HCT116 (cell line): ENCODE results near the gene HOXD8. TPM values are rescaled to one million over a fixed set of nuclear protein-coding genes. Genes with fewer than 3 reads are reported as not detected.

Experiments
- ATAC-seq: fragments of 200-7000 bp; cut with Tn5 transposase; 2 replicates; pipeline ENCODE4 v1.9.1; 2020; ENCODE audit warnings: mild to moderate bottlenecking, moderate library complexity
- BruUV-seq: library from RNA; stranded (reverse); fragments of 400-500 nt; replicated peaks from 2 replicates; lab custom pipeline; 2021; lab: Mats Ljungman, UMichigan
- CTCF ChIA-PET: fragments of 300-600 bp; sonication (Branson Sonifier 250); formaldehyde crosslinking; loops from one replicate; lab custom pipeline; 2021; ENCODE audit warnings: antibody characterized with exemption; lab: Charles Lee
- POLR2A ChIA-PET: fragments of 300-600, 350-600 bp; sonication (Branson Sonifier 250); formaldehyde crosslinking; loops from one replicate; lab custom pipeline; 2021; ENCODE audit warnings: antibody characterized with exemption; lab: Charles Lee
- RAD21 ChIA-PET, 2 experiments: fragments of 300-600 bp; sonication (Branson Sonifier 250); formaldehyde crosslinking; loops; one replicate each; lab custom pipeline; 2023; ENCODE audit warnings: low total read pairs in 2 of 2; ENCODE audit not compliant: uncharacterized antibody in 2 of 2, unreplicated experiment in 2 of 2, low non-redundant PET in 1 of 2; lab: Charles Lee
- DNase-seq: peaks from one replicate; pipeline ENCODE4 v3.0.0-alpha.2; 2010; ENCODE audit warnings: low read depth, low spot score
- H2AFZ ChIP-seq: fragments of 200-600 bp; shearing (Covaris generic), sonication (generic); 2 replicates; pipeline ENCODE4 v1.6.1; 2017; ENCODE audit warnings: low read depth, mixed run types, mixed read lengths, antibody characterized with exemption, low read length; ENCODE audit not compliant: poor library complexity, severe bottlenecking
- H3K27ac ChIP-seq: 2 replicates; pipeline ENCODE4 v1.5.1; 2012; ENCODE audit warnings: low read depth, low read length
- H3K27me3 ChIP-seq: fragments of 200-600 bp; sonication (generic); 2 replicates; pipeline ENCODE4 v1.6.1; 2016; ENCODE audit warnings: mixed run types, low read length, mixed read lengths; ENCODE audit not compliant: insufficient read depth
- H3K36me3 ChIP-seq, 2 experiments: fragments of 200-500 bp in 1 of 2; fragments of 200-600 bp in 1 of 2; sonication (Bioruptor generic) in 1 of 2; sonication (generic) in 1 of 2; 2 replicates each; pipeline versions ENCODE4 v1.5.1 to v1.6.1; 2014 to 2016; ENCODE audit warnings: low read length in 2 of 2, inconsistent platforms in 1 of 2, mixed read lengths in 1 of 2, mixed run types in 1 of 2; ENCODE audit not compliant: insufficient read depth in 2 of 2, control insufficient read depth in 1 of 2
- H3K4me1 ChIP-seq, 2 experiments: fragments of 200-600 bp in 1 of 2; sonication (generic) in 1 of 2; 2 replicates each; pipeline versions ENCODE4 v1.5.1 to v1.6.1; 2012 to 2017; ENCODE audit warnings: low read length in 2 of 2, inconsistent platforms in 1 of 2, mild to moderate bottlenecking in 1 of 2, mixed read lengths in 1 of 2, mixed run types in 1 of 2, moderate library complexity in 1 of 2; ENCODE audit not compliant: insufficient read depth in 2 of 2, control insufficient read depth in 1 of 2
- H3K4me2 ChIP-seq: fragments of 200-600 bp; sonication (generic); 2 replicates; pipeline ENCODE4 v1.6.1; 2017; ENCODE audit warnings: mixed run types, low read length, mixed read lengths
- H3K4me3 ChIP-seq, 2 experiments: fragments of 200-600 bp in 1 of 2; sonication (generic) in 1 of 2; replicated peaks in 1 of 2; 2 replicates each; pipeline ENCODE4 v1.5.1; 2011 to 2016; ENCODE audit warnings: low read length in 2 of 2, control low read depth in 1 of 2, low read depth in 1 of 2, mild to moderate bottlenecking in 1 of 2, mixed read lengths in 1 of 2, mixed run types in 1 of 2
- H3K79me2 ChIP-seq: fragments of 200-600 bp; sonication (generic); 2 replicates; pipeline ENCODE4 v1.6.1; 2017; ENCODE audit warnings: mild to moderate bottlenecking, mixed run types, low read length, moderate library complexity, mixed read lengths; ENCODE audit not compliant: insufficient read depth
- H3K9ac ChIP-seq: fragments of 200-600 bp; sonication (generic); 2 replicates; pipeline ENCODE4 v1.6.1; 2016; ENCODE audit warnings: low read length, mixed read lengths
- H3K9me2 ChIP-seq: fragments of 200-600 bp; sonication (generic), shearing (Covaris generic); 2 replicates; pipeline ENCODE4 v1.6.1; 2017; ENCODE audit warnings: mixed run types, mild to moderate bottlenecking, moderate library complexity; ENCODE audit not compliant: insufficient read depth
- H3K9me3 ChIP-seq, 2 experiments: fragments of 200-500 bp in 1 of 2; fragments of 200-600 bp in 1 of 2; sonication (Bioruptor generic) in 1 of 2; sonication (generic) in 1 of 2; 2 replicates each; pipeline ENCODE4 v1.6.1; 2014 to 2017; ENCODE audit warnings: low read length in 2 of 2, mixed read lengths in 2 of 2, inconsistent platforms in 1 of 2, low read depth in 1 of 2, mild to moderate bottlenecking in 1 of 2, mixed run types in 1 of 2, moderate library complexity in 1 of 2; ENCODE audit not compliant: control insufficient read depth in 1 of 2, insufficient read depth in 1 of 2
- H4K20me1 ChIP-seq: fragments of 200-600 bp; sonication (generic), shearing (Covaris generic); 2 replicates; pipeline ENCODE4 v1.6.1; 2017; ENCODE audit warnings: mixed run types, mild to moderate bottlenecking, moderate library complexity; ENCODE audit not compliant: insufficient read depth
- CBX3 ChIP-seq: IDR thresholded peaks from 2 replicates; pipeline ENCODE4 v1.6.1; 2012; ENCODE audit warnings: low read depth
- CEBPB ChIP-seq: IDR thresholded peaks from 2 replicates; pipeline ENCODE4 v1.6.1; 2012; ENCODE audit warnings: low read depth
- EGR1 ChIP-seq: IDR thresholded peaks from 2 replicates; pipeline ENCODE4 v1.6.1; 2012; ENCODE audit warnings: low read depth
- ELF1 ChIP-seq: IDR thresholded peaks from 2 replicates; pipeline ENCODE4 v1.6.1; 2012; ENCODE audit warnings: low read depth, borderline replicate concordance
- EZH2 ChIP-seq: fragments of 200-600 bp; sonication (generic); IDR thresholded peaks from 2 replicates; pipeline ENCODE4 v1.6.1; 2017; ENCODE audit warnings: antibody characterized with exemption, mixed run types
- FOSL1 ChIP-seq: IDR thresholded peaks from 2 replicates; pipeline ENCODE4 v1.6.1; 2012; ENCODE audit warnings: low read depth
- JUND ChIP-seq: IDR thresholded peaks from 2 replicates; pipeline ENCODE4 v1.6.1; 2012
- POLR2A ChIP-seq: IDR thresholded peaks from 2 replicates; pipeline ENCODE4 v1.7.0; 2011; ENCODE audit warnings: borderline replicate concordance; ENCODE audit not compliant: insufficient read depth, insufficient read length; ENCODE audit errors: extremely low read depth
- POLR2AphosphoS5 ChIP-seq: IDR thresholded peaks from 2 replicates; pipeline ENCODE4 v1.6.1; 2011; ENCODE audit warnings: mild to moderate bottlenecking, low read depth, low read length, moderate library complexity
- RAD21 ChIP-seq: IDR thresholded peaks from 2 replicates; pipeline ENCODE4 v1.6.1; 2012; ENCODE audit warnings: low read depth, mild to moderate bottlenecking
- SIN3A ChIP-seq: IDR thresholded peaks from 2 replicates; pipeline ENCODE4 v1.6.1; 2012; ENCODE audit warnings: low read depth
- SP1 ChIP-seq: IDR thresholded peaks from 2 replicates; pipeline ENCODE4 v1.6.1; 2012; ENCODE audit warnings: low read depth
- SRF ChIP-seq: IDR thresholded peaks from 2 replicates; pipeline ENCODE4 v1.6.1; 2012; ENCODE audit warnings: low read depth
- YY1 ChIP-seq: IDR thresholded peaks from 2 replicates; pipeline ENCODE4 v1.6.1; 2011; ENCODE audit warnings: low read length, low read depth, moderate library complexity, mild to moderate bottlenecking; ENCODE audit not compliant: insufficient replicate concordance; ENCODE audit errors: extremely low read depth
- ZFX ChIP-seq: fragments of 450-650 bp; IDR thresholded peaks from 2 replicates; pipeline ENCODE4 v1.6.1; 2017
- ZNF274 ChIP-seq: fragments of 200-500 bp; sonication (Bioruptor generic); IDR thresholded peaks from 2 replicates; pipeline ENCODE4 v1.6.1; 2014; ENCODE audit warnings: mild to moderate bottlenecking, low read depth, low read length, inconsistent platforms
- intact Hi-C: fragments of 100-400 bp; cut with micrococcal nuclease; formaldehyde crosslinking; loops from 2 replicates; pipeline ENCODE4 v1.10.0; 2022
- total RNA-seq: library from RNA; stranded (reverse); gene quantifications from one replicate; pipeline ENCODE4 v1.2.1, GENCODE V29; 2021; ENCODE audit not compliant: unreplicated experiment
- TF ChIP-seq, protein P1 (sequence below): IDR thresholded peaks from 2 replicates; pipeline ENCODE4 v1.6.1; 2012
- TF ChIP-seq, protein P2 (sequence below): IDR thresholded peaks from 2 replicates; pipeline ENCODE4 v1.6.1; 2012
- TF ChIP-seq, protein P3 (sequence below): IDR thresholded peaks from 2 replicates; pipeline ENCODE4 v1.6.1; 2011; ENCODE audit warnings: mild to moderate bottlenecking, low read length, moderate library complexity; ENCODE audit not compliant: insufficient replicate concordance; ENCODE audit errors: extremely low read depth

HOXD8 gene
- total RNA-seq, 1 experiment from 2014 or later, result 6.0 TPM

DNA sequence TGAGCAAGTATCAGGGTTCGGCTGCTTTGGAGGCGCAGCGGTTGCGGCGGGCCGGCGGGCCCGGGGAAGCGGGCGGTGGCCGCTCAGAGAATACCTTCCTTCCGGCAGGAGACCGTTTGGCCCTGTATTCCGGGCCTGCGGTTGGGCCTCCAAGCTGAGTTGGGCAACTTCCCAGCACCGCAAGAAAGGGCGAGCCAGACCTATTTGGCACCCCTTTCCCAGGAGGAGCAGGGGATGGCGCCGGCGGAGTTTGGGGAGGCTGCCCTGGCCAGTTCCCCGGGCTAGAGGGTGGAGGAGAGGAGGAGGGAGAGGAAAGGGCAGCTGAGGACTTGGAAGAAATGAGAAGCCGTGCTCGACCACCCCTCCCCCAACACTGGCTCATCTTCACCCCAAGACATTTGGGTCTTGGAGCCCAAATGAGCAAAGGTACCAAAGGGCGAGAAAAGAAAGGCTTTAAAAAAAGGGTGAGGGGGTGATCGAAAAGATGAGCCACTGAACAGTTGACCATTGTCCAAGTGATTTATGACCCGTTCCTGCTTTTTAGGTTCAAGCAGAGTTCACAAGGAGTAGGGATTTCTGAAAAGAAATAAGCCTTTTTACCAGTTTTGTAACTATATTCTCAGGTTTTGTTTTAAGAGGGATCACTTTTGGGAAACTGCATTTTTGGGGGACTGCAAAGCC is 36.0 kb downstream of the HOXD8 start:
- no TSS peak for BruUV-seq
- Histone ChIP-seq H2AFZ (no peak overlapping the region), H3K27me3 (no peaks in the 10 kb centered on the region), H3K36me3 (no peaks in the 10 kb centered on the region), H3K4me2 (no peak overlapping the region), H3K27ac (no peak overlapping the region), H3K9ac (no peak overlapping the region), H3K9me3 (no peaks in the 10 kb centered on the region)
- ChIA-PET CTCF (no interaction called here), POLR2A (no interaction called here)
- no peak for DNase-seq
- no peak for ATAC-seq
- TF ChIP-seq, protein P1, sequence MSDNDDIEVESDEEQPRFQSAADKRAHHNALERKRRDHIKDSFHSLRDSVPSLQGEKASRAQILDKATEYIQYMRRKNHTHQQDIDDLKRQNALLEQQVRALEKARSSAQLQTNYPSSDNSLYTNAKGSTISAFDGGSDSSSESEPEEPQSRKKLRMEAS, result no peak
- TF ChIP-seq POLR2A (no peak), EZH2 (no peak), RAD21 (no peak), SIN3A (no peak), CBX3 (no peak), ZNF274 (no peak), SRF (no peak), CEBPB (no peak), JUND (no peak), POLR2AphosphoS5 (no peak), SP1 (no peak), EGR1 (no peak), ELF1 (no peak), YY1 (no peak), FOSL1 (no peak), ZFX (no peak)
- TF ChIP-seq, protein P2, sequence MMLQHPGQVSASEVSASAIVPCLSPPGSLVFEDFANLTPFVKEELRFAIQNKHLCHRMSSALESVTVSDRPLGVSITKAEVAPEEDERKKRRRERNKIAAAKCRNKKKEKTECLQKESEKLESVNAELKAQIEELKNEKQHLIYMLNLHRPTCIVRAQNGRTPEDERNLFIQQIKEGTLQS, result no peak
- TF ChIP-seq, protein P3, sequence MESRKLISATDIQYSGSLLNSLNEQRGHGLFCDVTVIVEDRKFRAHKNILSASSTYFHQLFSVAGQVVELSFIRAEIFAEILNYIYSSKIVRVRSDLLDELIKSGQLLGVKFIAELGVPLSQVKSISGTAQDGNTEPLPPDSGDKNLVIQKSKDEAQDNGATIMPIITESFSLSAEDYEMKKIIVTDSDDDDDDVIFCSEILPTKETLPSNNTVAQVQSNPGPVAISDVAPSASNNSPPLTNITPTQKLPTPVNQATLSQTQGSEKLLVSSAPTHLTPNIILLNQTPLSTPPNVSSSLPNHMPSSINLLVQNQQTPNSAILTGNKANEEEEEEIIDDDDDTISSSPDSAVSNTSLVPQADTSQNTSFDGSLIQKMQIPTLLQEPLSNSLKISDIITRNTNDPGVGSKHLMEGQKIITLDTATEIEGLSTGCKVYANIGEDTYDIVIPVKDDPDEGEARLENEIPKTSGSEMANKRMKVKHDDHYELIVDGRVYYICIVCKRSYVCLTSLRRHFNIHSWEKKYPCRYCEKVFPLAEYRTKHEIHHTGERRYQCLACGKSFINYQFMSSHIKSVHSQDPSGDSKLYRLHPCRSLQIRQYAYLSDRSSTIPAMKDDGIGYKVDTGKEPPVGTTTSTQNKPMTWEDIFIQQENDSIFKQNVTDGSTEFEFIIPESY, result no peak
- TF ChIP-seq, all 23 proteins: peak for 0
- intact Hi-C loops, result no loop called here
- Histone ChIP-seq H4K20me1 (no peaks in the 10 kb centered on the region), H3K79me2 (no peaks in the 10 kb centered on the region), H3K4me1 (no peaks in the 10 kb centered on the region), H3K4me3 (no peak overlapping the region), H3K9me2 (no peaks in the 10 kb centered on the region)
- RAD21 ChIA-PET, result no interaction called here
